Urothelium cell line (cell line): Measurements from ENCODE around the gene INO80.
A peak's percentile ranks its signal among the peaks of the same experiment; 100 is the strongest.

Experiments
- DNase-seq: peaks from one replicate; pipeline ENCODE4 v3.0.0; 2011; ENCODE audit warnings: low spot score, mixed read lengths
- FAIRE-seq: peaks from 2 replicates; lab custom pipeline; 2011; peaks lifted over from hg19 to GRCh38; lab: Jason Lieb, UNC

Gene INO80

DNA sequence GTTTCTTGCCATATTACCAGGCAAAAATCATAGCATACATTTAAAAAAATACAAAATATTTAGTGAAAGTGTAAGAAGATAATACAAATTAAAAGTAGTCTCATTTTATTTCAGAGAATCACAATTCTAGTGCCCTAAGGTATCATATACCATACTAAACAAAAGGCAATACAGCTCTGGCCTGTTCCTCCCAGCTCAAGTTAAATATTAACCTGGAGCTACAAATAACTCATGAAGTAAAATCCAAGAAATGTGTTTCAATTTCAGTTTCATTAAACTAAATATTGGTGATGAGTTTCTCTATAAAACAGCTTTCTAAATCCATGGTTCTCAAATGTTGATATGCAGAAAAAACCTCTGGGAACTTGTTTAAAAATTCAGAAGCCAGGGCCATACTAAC is 67.7 kb downstream of the INO80 start:
- FAIRE-seq (no peak), DNase-seq (no peak)

DNA sequence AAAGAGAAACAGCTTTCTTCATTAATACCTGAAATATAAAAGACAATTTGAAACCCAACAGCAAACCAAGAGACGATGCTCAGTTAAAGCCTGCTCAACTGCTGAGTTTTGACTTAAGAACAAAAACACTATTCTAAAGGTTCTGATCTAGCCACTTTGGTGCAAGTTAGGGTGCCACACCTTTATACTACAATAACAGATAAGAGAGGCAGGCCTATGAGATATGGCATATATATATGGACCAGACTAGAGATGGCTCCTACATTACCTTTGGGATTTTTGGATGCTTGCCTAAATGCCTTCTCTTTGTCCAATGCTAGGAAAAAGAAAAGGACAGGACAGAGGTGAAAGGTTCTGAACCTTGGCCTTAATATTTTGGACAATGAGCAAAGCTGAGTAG is 68.6 kb downstream of the INO80 start:
- DNase-seq (no peak), FAIRE-seq (no peak)

DNA sequence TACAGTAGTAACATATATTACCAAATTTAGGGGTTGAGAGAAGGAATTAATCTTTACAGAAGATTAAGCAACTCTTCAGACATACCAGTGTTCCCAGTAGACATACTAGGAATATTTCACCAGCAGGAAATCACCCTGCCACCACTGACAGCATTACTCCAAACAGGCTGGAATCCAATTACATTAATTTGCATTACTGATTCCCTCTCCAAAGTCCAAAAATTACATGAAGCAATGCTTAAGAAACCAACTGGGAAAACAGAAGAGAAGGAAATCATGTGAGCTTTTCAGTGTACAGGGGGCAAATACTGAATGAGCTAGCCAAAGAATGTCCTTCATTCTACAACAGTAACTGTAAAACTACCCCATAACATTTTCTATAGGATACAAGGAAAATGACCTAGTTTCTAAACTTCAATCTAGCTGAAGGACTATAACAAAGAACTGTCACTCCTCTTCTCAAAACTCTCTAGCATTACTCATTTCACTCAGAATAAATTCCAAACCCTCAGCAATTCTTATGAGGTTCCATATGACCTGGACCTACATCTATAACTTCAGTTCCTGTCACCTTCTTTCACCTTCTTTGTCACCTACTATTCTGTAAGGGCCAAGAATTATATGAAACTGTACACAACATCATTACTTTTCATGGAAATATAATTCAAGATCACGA is 72.7 kb downstream of the INO80 start:
- FAIRE-seq (no peak), DNase-seq (no peak)

DNA sequence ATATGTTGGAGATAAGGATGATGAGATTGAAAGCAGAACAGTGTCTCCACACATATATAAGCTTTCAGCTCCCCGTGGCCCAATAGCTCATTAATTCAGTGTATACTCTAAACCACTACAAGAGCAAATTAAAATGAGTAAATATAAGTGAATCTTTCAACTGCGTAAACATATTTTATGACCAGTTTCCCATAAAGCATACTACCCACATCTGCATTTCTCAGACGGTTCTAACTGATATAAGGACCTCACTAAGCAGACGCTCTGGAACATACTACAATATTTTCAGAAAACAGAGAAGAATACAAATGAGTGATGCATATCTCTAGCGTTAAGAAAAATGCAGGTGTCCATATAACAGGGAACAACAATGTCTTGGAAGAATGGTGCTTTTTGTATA is 73.2 kb downstream of the INO80 start:
- FAIRE-seq: no peak

DNA sequence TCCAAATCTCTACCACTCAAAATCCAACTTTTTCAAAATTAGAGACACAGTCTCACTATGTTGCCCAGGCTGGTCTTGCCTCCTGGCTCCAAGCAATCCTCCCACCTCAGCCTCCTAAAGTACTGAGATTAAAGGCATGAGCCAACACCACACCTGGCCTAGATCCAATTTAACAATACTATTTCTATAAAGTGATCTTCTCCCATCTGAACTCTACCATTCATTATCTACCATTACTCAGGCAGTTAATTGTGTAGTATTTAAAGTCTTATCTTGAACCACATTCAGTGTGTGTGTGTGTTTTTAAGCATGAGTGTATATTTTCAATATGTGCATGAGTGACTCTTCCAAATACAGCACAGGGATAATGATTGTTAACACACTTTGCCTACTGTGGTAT is 77.0 kb downstream of the INO80 start:
- no peak for FAIRE-seq
- DNase-seq: no peak

More for the DNA sequence above, 73.2 kb downstream of the INO80 start:
- DNase-seq: no peak

DNA sequence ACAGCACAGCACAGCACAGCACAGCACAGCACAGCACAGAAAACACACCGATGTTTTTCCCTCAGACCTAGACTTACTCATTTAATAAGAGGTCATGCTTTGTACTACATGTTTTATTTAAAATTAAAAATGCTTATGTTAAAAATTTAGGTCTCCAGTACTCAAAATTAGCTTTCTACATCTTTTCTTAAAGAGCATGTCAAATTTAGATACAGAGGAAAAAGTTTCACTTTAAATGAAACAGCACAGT is 84.1 kb downstream of the INO80 start:
- no peak for DNase-seq
- no peak for FAIRE-seq

DNA sequence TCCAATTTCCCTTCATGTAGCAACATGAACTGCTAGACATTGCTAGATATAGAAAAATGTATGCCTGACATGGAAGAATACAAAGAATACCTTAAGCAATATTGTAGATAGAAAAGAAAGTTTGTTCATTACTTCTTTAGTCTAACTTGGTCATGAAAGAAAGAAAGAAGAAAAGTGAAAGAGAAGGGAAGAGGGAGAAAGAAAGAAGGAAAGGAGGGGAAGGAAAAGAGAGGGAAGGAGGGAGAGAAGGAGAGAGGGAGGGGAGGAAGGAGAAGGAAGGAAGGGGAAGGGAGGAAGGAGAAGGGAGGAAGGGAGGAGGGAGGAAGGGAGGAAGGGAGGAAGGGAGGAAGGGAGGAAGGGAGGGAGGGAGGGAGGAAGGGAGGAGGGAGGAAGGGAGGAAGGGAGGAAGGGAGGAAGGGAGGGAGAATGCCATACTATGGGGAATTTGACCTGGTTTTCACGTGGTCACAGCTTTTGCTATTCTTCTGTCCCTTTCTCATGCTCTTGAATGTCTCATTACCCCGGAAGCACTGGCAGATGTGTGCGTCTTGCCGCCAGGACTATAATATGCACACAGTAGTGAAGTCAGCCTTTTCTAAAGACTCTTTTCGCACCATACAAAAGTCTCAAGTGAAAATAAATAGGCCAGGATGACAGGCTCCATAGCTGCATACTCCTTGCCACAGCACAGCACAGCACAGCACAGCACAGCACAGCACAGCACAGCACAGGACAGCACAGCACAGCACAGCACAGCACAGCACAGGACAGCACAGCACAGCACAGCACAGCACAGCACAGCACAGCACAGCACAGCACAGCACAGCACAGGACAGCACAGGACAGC is 84.6 kb downstream of the INO80 start:
- DNase-seq: no peak
- no peak for FAIRE-seq

DNA sequence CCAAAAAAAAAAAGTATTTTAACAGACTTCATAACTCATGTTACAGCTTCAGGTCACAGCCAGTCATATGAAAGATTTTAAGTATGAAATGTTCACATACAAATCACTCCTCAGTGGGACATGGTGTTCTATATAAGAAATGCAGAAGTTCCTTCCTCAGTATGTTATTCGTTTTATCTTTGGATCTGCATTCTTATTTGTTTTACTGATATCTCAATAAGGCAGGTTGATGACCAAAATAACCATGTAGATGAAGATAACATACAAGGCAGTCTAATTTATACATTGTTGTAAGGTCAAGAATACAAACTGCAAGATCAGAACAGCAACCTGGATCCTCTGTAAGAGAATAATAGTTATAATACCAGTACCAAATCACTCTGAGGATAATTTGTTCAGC is 87.2 kb downstream of the INO80 start:
- no peak for DNase-seq
- FAIRE-seq: no peak

DNA sequence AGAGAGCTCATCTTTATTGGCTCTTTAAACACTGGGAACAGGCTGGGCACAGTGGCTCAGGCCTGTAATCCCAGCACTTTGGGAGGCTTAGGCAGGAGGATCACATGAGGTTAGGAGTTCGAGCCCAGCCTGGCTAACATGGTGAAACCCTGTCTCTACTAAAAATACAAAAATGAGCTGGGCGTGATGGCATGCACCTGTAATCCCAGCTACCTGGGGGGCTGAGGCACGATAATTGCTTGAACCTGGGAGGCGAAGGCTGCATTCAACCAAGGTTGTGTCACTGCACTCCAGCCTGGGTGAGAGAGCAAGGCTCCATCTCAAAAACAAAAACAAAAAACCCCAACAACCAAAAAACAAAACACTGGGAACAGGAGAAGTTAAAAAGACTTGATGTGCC is 90.7 kb downstream of the INO80 start:
- no peak for DNase-seq
- FAIRE-seq: no peak

DNA sequence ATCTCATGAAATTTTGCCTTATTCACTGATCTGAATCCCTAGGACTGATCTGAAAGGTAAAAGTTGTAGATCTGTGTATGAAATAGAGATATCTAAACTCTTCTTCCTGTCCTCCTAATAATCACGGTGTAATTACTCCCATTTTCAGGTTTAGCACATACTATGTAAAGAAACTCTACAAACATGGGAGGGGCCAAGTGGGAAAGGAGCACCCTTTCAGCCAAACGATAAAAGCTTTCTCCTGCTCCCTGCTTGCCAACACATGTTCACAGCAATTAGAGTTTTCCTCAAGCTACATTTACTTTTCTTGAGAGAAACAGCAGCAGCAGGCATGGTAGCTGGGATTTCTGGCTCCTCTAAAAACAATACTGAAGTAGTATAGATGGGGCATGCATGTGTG is 91.2 kb downstream of the INO80 start:
- FAIRE-seq: no peak
- DNase-seq: no peak

DNA sequence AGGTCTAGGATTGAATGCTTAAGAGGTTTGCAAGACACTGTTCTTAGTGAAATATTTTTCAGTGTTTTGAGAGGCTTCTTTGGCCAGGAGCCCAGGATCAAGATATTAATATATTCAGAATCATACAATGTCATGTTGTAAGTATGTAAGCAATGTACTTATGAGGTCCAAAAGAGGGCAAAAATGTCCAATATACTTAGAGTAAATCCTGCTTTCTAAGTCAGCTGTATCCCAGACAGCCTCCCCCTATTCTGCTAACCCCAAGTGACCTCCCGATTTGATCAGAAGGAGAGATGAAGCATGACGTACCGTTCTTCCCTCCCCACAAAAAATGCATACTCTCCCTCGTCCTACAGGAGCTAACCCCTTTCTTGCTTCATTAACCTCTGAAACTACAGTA is 91.9 kb downstream of the INO80 start:
- no peak for DNase-seq

DNA sequence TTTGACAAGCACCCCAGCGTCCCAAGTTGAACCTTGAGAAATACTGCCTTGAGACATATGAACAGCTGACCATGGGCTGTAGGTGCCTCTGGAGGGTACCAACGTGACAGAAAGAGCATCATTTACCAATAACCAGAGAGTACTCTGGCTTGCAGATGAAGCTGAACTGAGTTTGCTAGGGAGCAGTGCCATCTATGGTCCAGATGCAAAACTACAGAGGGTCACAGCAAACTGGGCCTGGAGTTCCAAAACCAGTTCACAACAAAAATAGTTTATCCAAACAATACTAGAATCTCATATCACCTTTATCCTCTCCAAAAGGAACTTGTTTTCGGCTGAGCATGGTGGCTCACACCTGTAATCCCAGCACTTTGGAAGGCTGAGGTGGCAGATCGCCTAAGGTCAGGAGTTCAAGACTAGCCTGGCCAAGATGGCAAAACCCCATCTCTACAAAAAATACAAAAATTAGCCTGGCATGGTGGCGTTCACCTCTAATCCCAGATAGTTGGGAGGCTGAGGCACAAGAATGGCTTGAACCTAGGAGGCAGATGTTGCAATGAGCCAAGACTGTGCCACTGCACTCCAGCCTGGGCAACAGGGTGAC is 93.5 kb downstream of the INO80 start:
- FAIRE-seq: no peak
- DNase-seq: peak; percentile 34

More for the DNA sequence above, 91.9 kb downstream of the INO80 start:
- no peak for FAIRE-seq

DNA sequence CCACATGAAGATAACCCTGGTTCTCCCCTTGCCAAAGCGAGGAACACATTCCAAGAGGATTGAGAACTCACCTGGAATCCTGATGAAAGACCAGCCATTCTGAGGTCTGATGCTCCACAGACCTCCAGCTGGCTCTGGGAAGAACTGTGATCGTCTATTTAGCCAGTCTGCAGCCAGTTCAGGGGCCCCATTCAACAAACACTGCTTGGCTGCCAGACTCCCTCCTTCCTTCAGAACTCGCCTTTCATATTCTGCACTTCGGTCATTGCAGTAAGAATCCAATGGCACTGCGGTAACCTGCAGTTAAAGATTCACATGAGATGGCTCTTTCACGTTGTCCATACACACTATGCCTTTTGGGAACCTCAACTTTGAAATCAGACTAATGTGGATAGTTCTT is 95.3 kb downstream of the INO80 start:
- FAIRE-seq (no peak), DNase-seq (no peak)

DNA sequence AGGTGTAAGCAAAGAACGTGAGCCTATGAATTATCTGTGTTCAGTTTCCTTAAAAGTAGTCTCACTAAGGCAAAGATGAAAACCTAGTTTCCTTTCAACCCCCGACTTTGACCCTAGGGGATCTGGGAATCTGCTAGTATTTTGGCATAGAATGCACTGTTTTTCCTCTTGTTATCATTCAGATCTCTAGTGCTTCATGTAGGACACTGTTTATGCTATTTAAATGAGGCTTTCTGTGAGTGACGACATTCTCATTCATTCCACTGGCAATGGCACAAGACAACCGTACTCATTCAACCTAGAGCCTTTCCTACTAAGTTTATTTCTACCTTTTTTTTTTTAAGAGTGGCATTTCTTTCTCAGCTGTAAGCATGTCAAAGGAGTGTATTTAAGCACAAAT is 95.8 kb downstream of the INO80 start:
- DNase-seq (no peak), FAIRE-seq (no peak)

DNA sequence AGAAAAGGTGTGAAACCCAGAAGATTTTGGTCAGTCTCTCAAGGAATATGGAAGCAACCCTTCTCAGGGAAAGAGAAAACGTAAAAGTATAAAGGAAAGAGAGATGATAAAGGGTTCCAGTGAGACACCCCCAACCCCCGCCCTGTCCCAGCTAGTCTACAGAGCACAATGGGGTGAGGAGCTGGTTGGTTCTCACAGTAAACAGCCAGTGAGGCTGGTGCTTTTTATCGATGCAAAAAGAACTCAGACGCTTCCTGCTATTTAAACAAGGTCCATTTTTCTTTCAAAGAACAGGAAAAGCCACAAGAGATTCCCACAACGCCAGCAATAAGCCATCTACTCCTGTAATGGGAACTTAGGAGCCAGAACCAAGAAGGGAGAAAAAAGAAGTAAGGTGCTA is 96.9 kb downstream of the INO80 start:
- FAIRE-seq (no peak), DNase-seq (no peak)

DNA sequence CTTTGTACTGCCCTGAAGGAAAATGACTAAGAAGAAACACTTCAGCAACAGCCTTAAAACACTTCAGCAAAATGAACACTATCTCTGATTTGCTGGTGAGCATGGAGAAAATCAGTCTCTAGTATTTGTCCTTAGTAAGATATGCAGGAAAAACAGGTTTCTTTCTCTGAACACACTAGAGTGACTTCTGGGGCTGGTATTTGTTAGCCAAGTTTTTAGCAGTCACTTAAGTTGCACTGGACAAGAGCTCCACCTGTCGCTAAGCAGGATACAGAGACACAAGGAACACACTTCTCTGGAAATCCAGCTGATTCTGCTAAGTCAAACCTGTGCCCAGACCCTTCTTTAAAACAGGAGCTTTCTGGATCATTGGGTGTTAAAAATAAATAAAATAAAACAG is 97.5 kb downstream of the INO80 start:
- DNase-seq (no peak), FAIRE-seq (no peak)

DNA sequence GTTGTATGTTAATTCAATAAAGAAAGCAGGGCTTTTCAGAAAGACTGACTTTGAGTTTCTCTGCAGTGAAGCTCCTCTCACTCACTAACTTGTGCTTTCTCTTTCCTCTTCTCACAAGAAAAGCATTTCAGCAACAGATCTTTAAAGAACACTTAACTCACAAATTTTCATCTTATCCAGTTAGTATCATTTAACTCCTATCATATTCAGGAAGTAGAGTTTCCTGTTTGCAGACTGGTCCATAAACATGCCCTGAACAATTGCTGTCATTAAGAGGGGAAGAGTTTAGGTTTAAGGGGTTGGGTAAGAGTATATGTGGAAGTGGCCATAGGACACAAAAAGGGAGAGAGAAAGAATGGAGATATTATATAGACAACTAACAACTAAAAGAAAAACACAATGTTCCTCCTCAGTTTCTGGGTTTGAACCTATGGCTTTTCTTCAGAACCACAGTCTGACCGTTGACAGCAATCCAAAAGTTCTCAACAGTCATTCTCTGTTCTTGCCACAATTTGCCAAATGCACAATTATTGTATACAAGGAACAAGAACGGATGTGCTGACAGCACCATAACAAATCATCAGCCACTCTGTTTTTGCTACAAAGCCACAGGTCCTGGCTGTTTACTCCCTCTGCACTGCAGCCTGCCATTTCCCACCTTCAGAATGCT is 98.9 kb downstream of the INO80 start:
- no peak for DNase-seq
- no peak for FAIRE-seq

DNA sequence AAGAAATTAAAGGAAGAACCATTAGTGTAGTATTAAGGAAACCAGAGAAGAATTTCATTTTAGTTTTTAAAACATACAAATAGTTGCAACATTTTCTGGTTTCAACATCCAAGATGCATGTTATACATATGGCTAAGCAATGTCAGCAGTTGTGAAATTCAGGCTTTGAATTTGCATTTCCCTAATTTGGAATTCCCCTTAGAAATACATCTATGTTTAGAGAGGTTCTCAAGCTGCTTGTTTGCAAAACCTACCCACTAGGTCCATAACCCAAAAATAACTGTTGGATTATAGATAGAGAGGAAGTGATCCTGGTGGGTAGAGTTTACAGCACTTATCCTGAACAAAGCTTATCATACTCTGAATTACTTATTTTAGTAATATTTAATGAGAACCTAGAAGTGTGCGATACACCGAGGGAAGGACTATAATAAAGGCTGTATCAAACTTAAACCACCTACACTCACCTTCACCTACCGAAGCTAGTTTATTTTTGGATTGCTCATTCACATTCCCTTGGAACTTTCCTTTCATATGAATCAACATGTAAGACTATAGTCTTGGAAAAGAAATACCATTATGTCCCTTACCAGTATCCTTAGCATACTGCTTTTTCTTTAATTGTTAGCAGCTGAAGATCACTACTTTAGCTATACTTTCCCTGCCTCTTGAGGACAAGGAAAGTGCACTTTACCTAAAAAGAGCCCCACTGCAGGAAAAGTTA is 102.2 kb downstream of the INO80 start:
- FAIRE-seq (no peak), DNase-seq (no peak)

DNA sequence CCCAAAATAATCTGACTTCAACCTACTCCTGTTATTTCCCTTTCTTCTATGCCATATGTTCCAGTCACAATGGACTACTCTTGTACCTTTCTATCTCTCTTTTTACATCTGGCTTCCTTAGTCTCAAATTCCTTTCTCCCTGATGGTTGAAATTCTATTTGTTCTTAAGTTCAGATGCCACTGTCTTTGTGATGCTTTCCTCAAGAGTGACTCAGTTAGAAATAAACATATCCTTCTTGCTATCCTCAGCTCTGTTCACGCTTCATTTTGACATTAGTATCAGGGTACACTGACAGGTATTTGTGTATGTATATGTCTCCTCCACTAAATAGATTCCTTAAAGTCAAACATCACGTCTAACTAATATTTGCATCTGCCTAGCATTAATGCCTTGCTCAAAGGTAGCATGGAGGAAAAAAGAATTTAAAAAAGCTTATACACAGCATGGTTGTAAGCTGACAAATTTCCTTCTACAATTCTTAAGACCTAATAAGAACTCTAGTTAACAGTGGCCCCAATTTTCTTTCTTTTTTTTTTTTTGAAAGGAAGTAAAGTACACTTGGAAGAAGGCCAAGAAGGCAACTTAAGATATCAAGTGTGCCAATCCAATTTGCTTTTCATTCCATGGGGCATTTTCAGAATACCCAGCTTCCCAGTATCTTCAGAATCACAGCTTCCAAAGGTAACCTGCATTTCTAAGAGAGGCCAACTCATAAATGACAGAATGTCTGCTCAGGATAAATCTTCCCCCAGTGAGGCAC is 104.8 kb downstream of the INO80 start:
- FAIRE-seq: no peak
- DNase-seq: no peak

DNA sequence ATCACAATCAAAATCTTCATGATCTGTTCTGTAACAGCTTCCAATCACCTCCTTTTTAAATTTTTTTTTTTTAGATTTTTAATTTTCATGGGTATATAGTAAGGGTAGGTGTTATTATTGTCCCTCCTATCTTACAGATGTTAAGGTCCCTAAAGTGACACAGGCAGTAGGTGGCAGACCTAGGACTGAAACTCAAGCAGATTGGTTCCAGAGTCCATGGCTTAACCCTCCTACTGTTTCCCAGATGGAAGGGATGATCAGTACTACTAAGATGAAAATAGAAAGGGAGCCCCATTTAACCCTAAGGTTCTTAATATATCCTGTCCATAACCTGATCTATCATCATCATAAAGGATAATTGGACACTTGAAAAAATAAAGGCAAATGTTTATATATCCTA is 105.7 kb downstream of the INO80 start:
- DNase-seq (no peak), FAIRE-seq (no peak)
